K562 (cell line): ENCODE results near the gene TMEM266. TPM values are rescaled to one million over a fixed set of nuclear protein-coding genes. Genes with fewer than 3 reads are reported as not detected.

Experiments used
- ATAC-seq: fragments of 200-7000 bp; cut with Tn5 transposase; 3 replicates; pipeline ENCODE4 v1.9.1; 2020; ENCODE audit warnings: moderate library complexity
- BruUV-seq: library from RNA; stranded (reverse); fragments of 400-500 nt; replicated peaks from 2 replicates; lab custom pipeline; 2021; lab: Mats Ljungman, UMichigan
- CTCF ChIA-PET: fragments of 300-600 bp; formaldehyde crosslinking; extraction: SDS; loops from one replicate; lab custom pipeline; 2021; ENCODE audit warnings: low intra/inter-chr PET ratio; lab: Yijun Ruan, JAX
- POLR2A ChIA-PET: fragments of 300-600, 350-650 bp; sonication (Branson Sonifier 250); formaldehyde crosslinking; extraction: SDS; loops from one replicate; lab custom pipeline; 2021; ENCODE audit warnings: antibody characterized with exemption, inconsistent platforms; lab: Yijun Ruan, JAX
- DNase-seq, 4 experiments: peaks; one replicate each; pipeline versions ENCODE4 v3.0.0 to v3.0.0-alpha.2; 2011 to 2018; ENCODE audit warnings: low spot score in 3 of 4, mixed read lengths in 3 of 4; ENCODE audit errors: extremely low read depth in 1 of 4
- FAIRE-seq: peaks from 2 replicates; lab custom pipeline; 2011; peaks lifted over from hg19 to GRCh38; lab: Jason Lieb, UNC
- H2AFZ ChIP-seq: 2 replicates; pipeline ENCODE4 v1.6.0; 2011; ENCODE audit warnings: low read depth, low read length, control low read depth, inconsistent platforms
- H3K27ac ChIP-seq: fragments of 200-600 bp; 3 replicates; pipeline ENCODE4 v1.8.0; 2011; ENCODE audit warnings: low read depth, mild to moderate bottlenecking, control low read depth, inconsistent platforms, low read length, moderate library complexity, mixed read lengths; ENCODE audit errors: extremely low read depth
- H3K27me3 ChIP-seq, 2 experiments: fragments of 300-600 bp in 1 of 2; 2 replicates in 1 of 2; 3 replicates in 1 of 2; pipeline versions ENCODE4 v1.6.0 to v1.8.0; 2011; ENCODE audit warnings: inconsistent platforms in 2 of 2, low read length in 2 of 2, mild to moderate bottlenecking in 1 of 2, mixed read lengths in 1 of 2, moderate library complexity in 1 of 2; ENCODE audit not compliant: control insufficient read depth in 2 of 2, insufficient read depth in 2 of 2
- H3K36me3 ChIP-seq: fragments of 300-600 bp; 3 replicates; pipeline ENCODE4 v1.8.0; 2011; ENCODE audit warnings: mild to moderate bottlenecking, low read length, inconsistent platforms; ENCODE audit not compliant: control insufficient read depth, insufficient read depth
- H3K4me1 ChIP-seq, 2 experiments: fragments of 200-600 bp in 1 of 2; replicated peaks in 1 of 2; 2 replicates in 1 of 2; 3 replicates in 1 of 2; pipeline versions ENCODE4 v1.5.1 to v1.8.0; 2011; ENCODE audit warnings: inconsistent platforms in 2 of 2, low read length in 2 of 2, mild to moderate bottlenecking in 1 of 2, mixed read lengths in 1 of 2, moderate library complexity in 1 of 2; ENCODE audit not compliant: control insufficient read depth in 2 of 2, insufficient read depth in 2 of 2
- H3K4me2 ChIP-seq: 2 replicates; pipeline ENCODE4 v1.6.1; 2011; ENCODE audit warnings: low read length, control low read depth, inconsistent platforms, mixed read lengths; ENCODE audit not compliant: insufficient read depth
- H3K4me3 ChIP-seq: fragments of 200-600 bp; sonication (generic), shearing (Covaris generic); 2 replicates; pipeline ENCODE4 v1.5.1; 2016; ENCODE audit warnings: control low read depth, inconsistent platforms
- H3K79me2 ChIP-seq: fragments of 200-600 bp; 3 replicates; pipeline ENCODE4 v1.8.0; 2011; ENCODE audit warnings: low read length, inconsistent platforms; ENCODE audit not compliant: control insufficient read depth, insufficient read depth
- H3K9ac ChIP-seq, 2 experiments: 2 replicates each; pipeline versions ENCODE4 v1.6.0 to v1.6.1; 2011; ENCODE audit warnings: low read depth in 2 of 2, low read length in 2 of 2, control low read depth in 1 of 2, inconsistent platforms in 1 of 2, mild to moderate bottlenecking in 1 of 2, mixed read lengths in 1 of 2; ENCODE audit not compliant: insufficient read depth in 1 of 2
- H3K9me1 ChIP-seq: one replicate; pipeline ENCODE4 v1.6.0; 2011; ENCODE audit warnings: inconsistent platforms, mild to moderate bottlenecking, low read length, moderate library complexity; ENCODE audit not compliant: control insufficient read depth, insufficient read depth
- H3K9me3 ChIP-seq: replicated peaks from 2 replicates; pipeline ENCODE4 v1.5.1; 2011; ENCODE audit warnings: low read depth, low read length, inconsistent platforms; ENCODE audit not compliant: control insufficient read depth, insufficient read depth
- H4K20me1 ChIP-seq: replicated peaks from 2 replicates; pipeline ENCODE4 v1.6.1; 2011; ENCODE audit warnings: low read length, inconsistent platforms, mixed read lengths; ENCODE audit not compliant: control insufficient read depth, insufficient read depth
- CBX1 ChIP-seq: sonication (generic); IDR thresholded peaks from 2 replicates; pipeline ENCODE4 v1.6.1; 2016; ENCODE audit warnings: antibody characterized with exemption, low read depth, mild to moderate bottlenecking
- CEBPG ChIP-seq, 3 experiments: fragments of 200-800 bp in 1 of 3; sonication (Bioruptor generic) in 1 of 3; sonication (generic) in 1 of 3; formaldehyde crosslinking in 1 of 3; IDR thresholded peaks in 2 of 3; conservative IDR thresholded peaks in 1 of 3; 2 replicates each; pipeline versions ENCODE4 v1.6.1 to v1.8.0; 2016 to 2022; ENCODE audit warnings: missing compliant biosample characterization in 2 of 3, missing genetic modification characterization in 2 of 3, mild to moderate bottlenecking in 1 of 3, missing genetic modification reagents in 1 of 3
- EWSR1 ChIP-seq: fragments of 450-650 bp; IDR thresholded peaks from 2 replicates; pipeline ENCODE4 v1.6.1; 2018; ENCODE audit warnings: borderline replicate concordance, mild to moderate bottlenecking, low read depth, moderate library complexity; ENCODE audit not compliant: partially characterized antibody
- JUNB ChIP-seq: fragments of 450-650 bp; formaldehyde crosslinking; conservative IDR thresholded peaks from 2 replicates; pipeline ENCODE4 v1.4.0; 2020; ENCODE audit warnings: mild to moderate bottlenecking
- KDM1A ChIP-seq, 2 experiments: fragments of 450-650 bp; IDR thresholded peaks; 2 replicates each; pipeline ENCODE4 v1.6.1; 2016; ENCODE audit warnings: mild to moderate bottlenecking in 2 of 2
- MBD1 ChIP-seq: fragments of 250-450 bp; sonication (Bioruptor Pico); IDR thresholded peaks from 2 replicates; pipeline ENCODE4 v1.8.0; 2022; ENCODE audit warnings: inconsistent platforms
- MYNN ChIP-seq, 2 experiments: sonication (generic); formaldehyde crosslinking in 1 of 2; IDR thresholded peaks; 2 replicates each; pipeline versions ENCODE4 v1.5.0 to v1.6.1; 2016 to 2020; ENCODE audit warnings: antibody characterized with exemption in 1 of 2, missing genetic modification reagents in 1 of 2
- PURB ChIP-seq: sonication (generic); formaldehyde crosslinking; IDR thresholded peaks from 2 replicates; pipeline ENCODE4 v1.9.0; 2021; ENCODE audit warnings: low read depth, mild to moderate bottlenecking, missing genetic modification reagents
- RBM25 ChIP-seq: fragments of 200-400 bp; formaldehyde crosslinking; IDR thresholded peaks from 2 replicates; pipeline ENCODE4 v1.6.1; 2018; ENCODE audit warnings: low read length, low read depth, moderate library complexity; ENCODE audit not compliant: severe bottlenecking
- SP2 ChIP-seq: IDR thresholded peaks from 2 replicates; pipeline ENCODE4 v1.6.1; 2011; ENCODE audit warnings: mild to moderate bottlenecking, low read depth, low read length, moderate library complexity; ENCODE audit not compliant: poor library complexity, severe bottlenecking; ENCODE audit errors: extremely low read depth
- TCF7L2 ChIP-seq: fragments of 150-350 bp; IDR thresholded peaks from 2 replicates; pipeline ENCODE4 v1.6.1; 2016; ENCODE audit warnings: low read depth, mild to moderate bottlenecking, low read length, moderate library complexity
- ZBED1 ChIP-seq: IDR thresholded peaks from 2 replicates; pipeline ENCODE4 v1.6.1; 2014
- ZNF133 ChIP-seq: fragments of 250-450 bp; sonication (Bioruptor Pico); IDR thresholded peaks from 2 replicates; pipeline ENCODE4 v1.4.0; 2020; ENCODE audit warnings: mild to moderate bottlenecking
- ZNF436 ChIP-seq: fragments of 250-450, 450-650 bp; sonication (Bioruptor Pico); formaldehyde crosslinking; IDR thresholded peaks from 2 replicates; pipeline ENCODE4 v1.7.0; 2020; ENCODE audit warnings: mild to moderate bottlenecking
- WGBS: fragments of 100-300 bp; shearing (Covaris generic); methylation state at CpG from one replicate; pipeline ENCODE4 v1.1.6; 2016; ENCODE audit warnings: low coverage, mixed read lengths; ENCODE audit not compliant: insufficient coverage; ENCODE audit errors: missing lambda C conversion rate; 5-methylcytosine and 5-hydroxymethylcytosine counted together
- in situ Hi-C: fragments of 300-500 bp; cut with MboI; formaldehyde crosslinking; loops from 4 replicates; pipeline ENCODE4 v1.15.0; 2018; ENCODE audit warnings: inconsistent platforms, mixed read lengths
- intact Hi-C: fragments of 100-400 bp; cut with micrococcal nuclease; formaldehyde crosslinking; loops from 2 replicates; pipeline ENCODE4 v1.14.2; 2022
- polyA plus RNA-seq, 8 experiments: library from polyadenylated mRNA; depleted of rRNA in 4 of 8; stranded (reverse) in 5 of 8; unstranded in 3 of 8; fragments of >200 nt; fragmentation: Nextera tagmentation in 2 of 8; fragmentation: Illumina TruSeq in 1 of 8; extraction: Ambion mirVana in 2 of 8; extraction: Trizol in 1 of 8; gene quantifications; 2 replicates each; pipeline versions ENCODE4 v1.2.1 to v1.2.3, GENCODE V29; 2011 to 2014; ENCODE audit warnings: inconsistent platforms in 1 of 8, missing spikeins in 1 of 8
- total RNA-seq, 7 experiments: library from RNA; depleted of rRNA in 6 of 7; stranded (reverse); fragments of >200 nt in 6 of 7; fragmentation: Illumina TruSeq in 2 of 7; extraction: Trizol in 2 of 7; gene quantifications; 2 replicates each; pipeline versions ENCODE4 v1.2.1 to v1.2.3, GENCODE V29; 2011 to 2021; ENCODE audit warnings: low replicate concordance in 1 of 7

Gene TMEM266
- total and polyA plus RNA-seq, 9 of the 15 experiments (the other 6 are each of a cell fraction or from before 2014, with no cell fraction given), result not detected

- 3% methylated on average over 6 of the region's 6 CpGs for WGBS
These were observed 46.1 kb downstream of the TMEM266 start for GRCh38 chr15:76105911-76106310.

GRCh38 chr15:76107169-76107568, 47.4 kb downstream of the TMEM266 start:
- no peak overlapping the region for H3K4me3 ChIP-seq
- no peak for ATAC-seq
- CTCF ChIA-PET, result no interaction called here
- H3K79me2 ChIP-seq, result no peaks in the 10 kb centered on the region
- under 1% methylated on average over 6 of the region's 6 CpGs for WGBS
- POLR2A ChIA-PET, result interaction anchor here (1.1 kb wide), 1 partner anchor 11 kb away, joined by 3 read pairs; no protein-coding TSS in a partner anchor
- H3K27ac ChIP-seq, result no peak overlapping the region
- H3K36me3 ChIP-seq, result no peaks in the 10 kb centered on the region
- H3K9me3 ChIP-seq, result no peaks in the 10 kb centered on the region
- no peaks in the 10 kb centered on the region for H4K20me1 ChIP-seq
- H3K9ac ChIP-seq, result no peak overlapping the region
- BruUV-seq, result no TSS peak
- H3K4me2 ChIP-seq, result no peak overlapping the region
- no peak for DNase-seq
- no peaks in the 10 kb centered on the region for H3K4me1 ChIP-seq
- intact Hi-C loops, result no loop called here
- TF ChIP-seq RBM25, result peak; percentile 46
- TF ChIP-seq CBX1, result no peak
- no peak for TF ChIP-seq MBD1 (CRISPR knock-in tag)
- TF ChIP-seq, all 486 proteins: peak for 1
- Histone ChIP-seq H3K27me3 (peaks cover 20 to 54% of the 10 kb centered on the region in 2 experiments; a peak in 4 of 5 replicates), H3K9me1 (no peaks in the 10 kb centered on the region), H2AFZ (no peak overlapping the region)
- FAIRE-seq, result no peak
- in situ Hi-C loops, result no loop called here

More at GRCh38 chr15:76105911-76106310, 46.1 kb downstream of the TMEM266 start:
- no peaks in the 10 kb centered on the region for H3K4me1 ChIP-seq
- H3K9me3 ChIP-seq, result no peaks in the 10 kb centered on the region
- intact Hi-C loops (no loop called here), in situ Hi-C loops (no loop called here)
- ATAC-seq (no peak), FAIRE-seq (no peak), DNase-seq (no peak)
- H3K27me3 ChIP-seq, result peaks cover 24 to 56% of the 10 kb centered on the region in 2 experiments
- H3K9me1 ChIP-seq, result no peaks in the 10 kb centered on the region
- no peaks in the 10 kb centered on the region for H4K20me1 ChIP-seq
- H3K4me3 ChIP-seq, result no peak overlapping the region
- no peak overlapping the region for H2AFZ ChIP-seq
- POLR2A ChIA-PET, result no interaction called here
- BruUV-seq, result no TSS peak
- no peak overlapping the region for H3K9ac ChIP-seq
- TF ChIP-seq ZNF436 (CRISPR knock-in tag) (no peak), EWSR1 (no peak), KDM1A (IDR thresholded peaks at IDR 0.05) (no peak), SP2 (no peak), JUNB (CRISPR knock-in tag) (no peak), MYNN (IDR thresholded peaks at IDR 0.05) (no peak), MYNN (CRISPR knock-in tag; IDR thresholded peaks at IDR 0.05) (no peak), CEBPG (CRISPR knock-in tag; IDR thresholded peaks at IDR 0.05) (no peak), CEBPG (tag; conservative IDR thresholded peaks at IDR 0.05 in 1 of 2, IDR thresholded peaks at IDR 0.05 in 1 of 2) (no peak), ZNF133 (no peak), TCF7L2 (no peak), ZBED1 (no peak), PURB (CRISPR knock-in tag) (no peak)
- H3K4me2 ChIP-seq, result no peak overlapping the region
- no peaks in the 10 kb centered on the region for H3K36me3 ChIP-seq
- no peaks in the 10 kb centered on the region for H3K79me2 ChIP-seq
- no peak overlapping the region for H3K27ac ChIP-seq
- CTCF ChIA-PET, result no interaction called here
